OCI-LY1 (cell line): ENCODE results near the gene MDN1.

ENCODE experiments used
- EZH2 ChIP-seq: fragments of 200-600 bp; sonication (generic), shearing (Covaris generic); IDR thresholded peaks from 2 replicates; pipeline ENCODE4 v1.8.0; 2017; ENCODE audit warnings: borderline replicate concordance, mixed run types, mild to moderate bottlenecking, antibody characterized with exemption, low read length, moderate library complexity, mixed read lengths
- TF ChIP-seq, protein P1 (sequence below): fragments of 200-600 bp; sonication (generic), shearing (Covaris generic); IDR thresholded peaks from 2 replicates; pipeline ENCODE4 v1.5.1; 2017; ENCODE audit warnings: mild to moderate bottlenecking, antibody characterized with exemption, low read length, moderate library complexity, mixed read lengths

DNA sequence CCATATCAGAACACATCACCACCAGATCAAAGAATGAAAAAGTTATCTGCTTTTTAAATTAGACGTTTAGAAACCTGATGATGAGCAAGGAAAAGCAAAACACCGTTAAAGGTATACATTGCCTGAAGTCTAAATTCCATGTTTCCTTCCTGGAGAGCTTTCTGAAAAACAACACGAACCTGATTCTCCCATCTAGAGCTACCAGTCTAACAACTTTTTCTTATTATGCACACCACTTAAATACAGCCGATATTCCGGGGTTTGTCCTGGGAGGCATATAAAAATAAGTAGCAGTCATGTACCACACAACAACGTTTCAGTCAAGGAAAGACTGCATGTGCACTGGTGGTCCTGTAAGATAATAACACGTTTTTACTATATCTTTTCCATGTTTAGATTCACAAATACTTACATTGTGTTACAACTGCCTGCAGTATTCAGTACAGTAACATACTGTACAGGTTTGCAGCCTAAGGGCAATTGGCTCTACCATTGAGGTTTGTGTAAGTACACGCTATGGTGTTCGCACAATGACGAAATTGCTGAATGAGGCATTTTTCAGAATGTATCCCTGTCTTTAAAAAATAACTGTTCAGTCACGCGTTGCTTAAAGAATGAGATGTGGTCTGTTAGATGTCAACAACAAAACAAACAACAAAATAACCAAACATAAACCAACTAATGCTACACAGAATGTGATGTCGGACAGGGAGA, 162.0 kb downstream of the MDN1 start:
- TF ChIP-seq, protein P1, sequence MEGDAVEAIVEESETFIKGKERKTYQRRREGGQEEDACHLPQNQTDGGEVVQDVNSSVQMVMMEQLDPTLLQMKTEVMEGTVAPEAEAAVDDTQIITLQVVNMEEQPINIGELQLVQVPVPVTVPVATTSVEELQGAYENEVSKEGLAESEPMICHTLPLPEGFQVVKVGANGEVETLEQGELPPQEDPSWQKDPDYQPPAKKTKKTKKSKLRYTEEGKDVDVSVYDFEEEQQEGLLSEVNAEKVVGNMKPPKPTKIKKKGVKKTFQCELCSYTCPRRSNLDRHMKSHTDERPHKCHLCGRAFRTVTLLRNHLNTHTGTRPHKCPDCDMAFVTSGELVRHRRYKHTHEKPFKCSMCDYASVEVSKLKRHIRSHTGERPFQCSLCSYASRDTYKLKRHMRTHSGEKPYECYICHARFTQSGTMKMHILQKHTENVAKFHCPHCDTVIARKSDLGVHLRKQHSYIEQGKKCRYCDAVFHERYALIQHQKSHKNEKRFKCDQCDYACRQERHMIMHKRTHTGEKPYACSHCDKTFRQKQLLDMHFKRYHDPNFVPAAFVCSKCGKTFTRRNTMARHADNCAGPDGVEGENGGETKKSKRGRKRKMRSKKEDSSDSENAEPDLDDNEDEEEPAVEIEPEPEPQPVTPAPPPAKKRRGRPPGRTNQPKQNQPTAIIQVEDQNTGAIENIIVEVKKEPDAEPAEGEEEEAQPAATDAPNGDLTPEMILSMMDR, result no peak
- TF ChIP-seq EZH2, result no peak
